Thymus (tissue), 11 donors: ENCODE data around the gene DLD. TPM values are rescaled to one million over a fixed set of nuclear protein-coding genes. Genes with fewer than 3 reads are reported as not detected.
A peak's percentile ranks its signal among the peaks of the same experiment; 100 is the strongest.

Experiments
- DNase-seq, 9 donors: peaks; one replicate each; pipeline ENCODE4 v3.0.0-alpha.2; 2013; ENCODE audit warnings: low spot score in 9 of 9, low read depth in 6 of 9, missing footprints in 1 of 9
- H3K27ac ChIP-seq, 2 donors: one replicate each; pipeline ENCODE4 v1.5.1; 2013; ENCODE audit warnings: control low read depth in 1 of 2, low read depth in 1 of 2, low read length in 1 of 2, mild to moderate bottlenecking in 1 of 2, moderate library complexity in 1 of 2
- H3K27me3 ChIP-seq, 2 donors: one replicate each; pipeline ENCODE4 v1.5.1; 2013; ENCODE audit warnings: low read length in 1 of 2; ENCODE audit not compliant: control insufficient read depth in 2 of 2, insufficient read depth in 1 of 2
- H3K36me3 ChIP-seq, 2 donors: one replicate each; pipeline ENCODE4 v1.5.1; 2013; ENCODE audit warnings: low read length in 1 of 2, mild to moderate bottlenecking in 1 of 2, moderate library complexity in 1 of 2; ENCODE audit not compliant: control insufficient read depth in 2 of 2, insufficient read depth in 2 of 2
- H3K4me1 ChIP-seq, 2 donors: one replicate each; pipeline ENCODE4 v1.5.1; 2013; ENCODE audit warnings: low read length in 2 of 2; ENCODE audit not compliant: control insufficient read depth in 2 of 2, insufficient read depth in 2 of 2
- H3K4me3 ChIP-seq, 2 donors: one replicate each; pipeline ENCODE4 v1.5.1; 2013; ENCODE audit warnings: low read length in 2 of 2, control low read depth in 1 of 2, mild to moderate bottlenecking in 1 of 2
- H3K9me3 ChIP-seq, 2 donors: one replicate each; pipeline ENCODE4 v1.5.1; 2013; ENCODE audit warnings: low read length in 1 of 2, mild to moderate bottlenecking in 1 of 2; ENCODE audit not compliant: control insufficient read depth in 2 of 2, insufficient read depth in 1 of 2
- WGBS: extraction: QIAGEN DNeasy Blood & Tissue Kit; methylation state at CpG from one replicate; pipeline ENCODE4 v1.1.7; 2013; 5-methylcytosine and 5-hydroxymethylcytosine counted together
- polyA plus RNA-seq: library from polyadenylated mRNA; stranded (reverse); fragments of 200-250 nt; gene quantifications from one replicate; pipeline ENCODE4 v1.2.3, GENCODE V29; 2013
- total RNA-seq: library from RNA; stranded (reverse); fragments of 120-200 nt; gene quantifications from one replicate; pipeline ENCODE4 v1.2.4, GENCODE V29; 2013
- donor health status: healthy.

DLD gene
- total and polyA plus RNA-seq, 2 donors = 42.4 to 44.2 TPM

DNA sequence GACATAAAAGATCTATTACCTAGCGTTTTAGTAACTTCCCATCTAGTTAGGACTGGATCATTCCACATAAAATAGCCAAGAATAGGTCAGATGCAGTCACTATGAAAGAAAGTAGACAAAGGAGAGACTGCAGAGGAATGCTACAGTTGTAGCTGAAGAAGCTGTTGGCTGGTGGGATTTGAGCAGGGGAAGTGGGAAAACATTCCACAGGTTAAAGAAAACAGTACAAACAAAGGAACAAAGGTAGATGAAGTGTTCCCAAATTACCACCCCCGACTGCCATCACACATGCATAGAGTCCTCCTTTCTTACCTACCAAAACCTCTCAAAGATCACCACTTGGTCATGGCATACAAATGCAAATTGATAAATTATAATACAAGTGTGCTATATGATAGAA lies 41.8 kb downstream of the DLD start:
- no peaks in the 10 kb centered on the region for H3K27me3 ChIP-seq
- H3K9me3 ChIP-seq = no peaks in the 10 kb centered on the region
- no peak for DNase-seq
- no peak overlapping the region for H3K4me3 ChIP-seq
- H3K4me1 ChIP-seq = no peaks in the 10 kb centered on the region
- WGBS = 95% methylated on average over 2 of the region's 2 CpGs
- peaks cover 3 to 37% of the 10 kb centered on the region in 2 donors for H3K36me3 ChIP-seq
- H3K27ac ChIP-seq = no peak overlapping the region

DNA sequence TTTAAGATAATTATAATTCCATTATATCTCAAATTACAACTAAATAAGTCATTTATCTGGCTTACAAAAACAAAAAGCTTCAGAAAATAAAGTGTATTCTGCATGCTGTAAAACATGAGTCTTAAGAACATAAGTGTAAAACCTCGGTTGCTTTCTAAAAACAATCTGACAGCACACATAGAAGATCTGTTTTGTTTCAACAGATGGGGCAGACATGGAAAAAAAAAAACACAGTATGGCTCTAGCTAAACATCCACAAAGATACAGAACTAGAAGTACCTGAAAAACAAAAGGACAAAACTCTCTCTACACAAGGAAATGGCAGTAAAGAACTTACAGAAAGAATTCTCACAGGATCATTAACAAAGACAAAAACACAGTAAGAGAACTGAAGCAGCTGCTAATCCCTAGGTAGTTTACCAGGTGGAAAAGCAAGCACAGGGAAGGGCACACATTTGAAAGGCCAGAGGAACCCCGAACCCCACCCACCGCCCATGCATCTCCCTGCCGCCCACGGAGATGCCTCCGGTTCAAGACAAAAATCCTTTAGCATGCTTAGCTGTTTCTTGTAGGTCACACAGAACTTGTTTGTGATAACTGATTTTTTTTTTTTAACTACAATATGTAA lies 42.5 kb downstream of the DLD start:
- H3K36me3 ChIP-seq = peaks cover 3 to 36% of the 10 kb centered on the region in 2 donors
- H3K9me3 ChIP-seq = no peaks in the 10 kb centered on the region
- no peak for DNase-seq
- WGBS = 90% methylated on average over 6 of the region's 6 CpGs
- H3K4me1 ChIP-seq = no peaks in the 10 kb centered on the region
- no peak overlapping the region for H3K27ac ChIP-seq
- no peaks in the 10 kb centered on the region for H3K27me3 ChIP-seq
- H3K4me3 ChIP-seq = no peak overlapping the region

DNA sequence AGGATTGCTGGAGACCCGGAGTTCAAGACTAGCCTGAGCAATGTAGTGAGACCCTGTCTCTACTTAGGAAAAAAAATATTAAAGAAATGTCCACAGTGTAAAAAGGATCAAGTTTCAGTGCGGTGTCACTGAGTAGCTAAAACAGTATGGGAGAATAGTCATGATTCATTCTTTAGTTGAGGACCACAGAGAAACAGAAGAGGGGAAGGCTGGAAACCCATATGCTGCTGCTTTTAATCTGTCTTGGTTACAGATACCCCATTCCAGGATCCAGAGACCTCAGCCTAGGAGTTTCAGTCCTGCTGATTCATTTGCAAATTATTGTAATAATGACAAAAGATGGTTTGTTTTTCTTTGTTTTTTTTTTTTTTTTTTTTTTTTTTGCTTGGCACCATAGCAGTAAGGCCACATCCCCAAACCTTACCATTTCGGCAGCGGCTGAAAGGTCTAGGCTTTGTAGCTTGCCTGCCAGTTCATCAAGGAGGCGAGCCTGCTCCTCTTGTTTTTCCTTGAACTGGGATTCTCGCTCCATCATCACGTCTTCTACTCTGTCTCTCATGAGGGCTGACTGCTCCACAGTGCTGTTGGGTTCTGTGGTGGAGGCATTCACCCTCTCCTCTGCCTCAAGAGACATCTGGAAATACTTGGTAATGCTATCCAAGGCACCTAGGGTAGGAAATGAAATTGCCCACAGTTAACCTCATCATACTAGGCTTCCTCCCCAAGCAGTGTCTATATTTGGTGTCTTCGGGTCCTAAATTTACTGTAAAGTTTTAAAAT lies 44.2 kb downstream of the DLD start:
- Histone ChIP-seq H3K27ac (no peak overlapping the region), H3K4me3 (no peak overlapping the region), H3K27me3 (no peaks in the 10 kb centered on the region), H3K9me3 (no peaks in the 10 kb centered on the region), H3K4me1 (peaks cover 0 to 4% of the 10 kb centered on the region in 2 donors), H3K36me3 (peaks cover 9 to 21% of the 10 kb centered on the region in 2 donors)
- no peak for DNase-seq
- 98% methylated on average over 8 of the region's 8 CpGs for WGBS

DNA sequence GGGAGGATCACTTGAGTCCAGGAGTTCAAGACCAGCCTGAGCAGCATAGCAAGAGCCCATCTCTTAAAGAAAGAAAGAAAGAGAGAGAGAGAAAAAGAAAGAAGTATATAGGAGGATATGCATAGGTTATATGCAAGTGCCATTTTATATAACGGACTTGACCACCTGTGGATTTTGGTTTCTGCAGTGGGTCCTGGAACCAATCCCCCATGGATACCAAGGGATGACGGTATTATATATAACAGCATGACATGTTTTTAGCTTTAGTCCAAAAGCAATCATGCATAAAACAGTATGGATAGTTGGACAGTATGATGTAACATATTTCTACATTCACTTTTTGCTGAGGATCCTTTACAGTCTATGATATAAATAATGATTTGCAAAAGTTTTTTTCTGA lies 45.3 kb downstream of the DLD start:
- peaks cover 0 to 4% of the 10 kb centered on the region in 2 donors for H3K4me1 ChIP-seq
- no peak for DNase-seq
- H3K9me3 ChIP-seq = no peaks in the 10 kb centered on the region
- peaks cover 10 to 15% of the 10 kb centered on the region in 2 donors for H3K36me3 ChIP-seq
- H3K4me3 ChIP-seq = no peak overlapping the region
- H3K27ac ChIP-seq = no peak overlapping the region
- WGBS = 98% methylated on average over 2 of the region's 2 CpGs
- H3K27me3 ChIP-seq = no peaks in the 10 kb centered on the region

DNA sequence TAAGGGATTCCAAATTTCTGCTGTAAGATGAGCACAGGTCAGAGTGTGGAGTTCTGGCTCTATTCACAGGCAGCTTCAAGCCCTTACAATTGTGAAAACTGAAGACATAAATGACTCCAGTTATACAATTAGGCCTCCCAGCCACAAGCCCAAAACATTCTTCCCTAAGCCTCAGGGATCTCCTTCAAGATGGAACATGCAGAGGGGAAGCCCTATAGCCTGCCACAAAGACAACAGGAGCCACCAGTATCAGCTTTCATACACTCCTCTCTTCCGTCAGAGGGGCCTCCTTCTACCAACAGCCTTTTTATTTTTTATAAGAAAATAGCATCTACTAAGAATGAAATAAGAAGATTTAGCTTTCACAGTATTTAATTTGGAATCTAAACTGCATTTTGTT lies 46.5 kb downstream of the DLD start:
- WGBS = 100% methylated on average over 1 of the region's 1 CpG
- Histone ChIP-seq H3K36me3 (peaks cover 7% of the 10 kb centered on the region in 2 donors), H3K4me3 (no peak overlapping the region), H3K27me3 (no peaks in the 10 kb centered on the region), H3K27ac (peak overlapping the region in 1 of 2 donors; percentile 61), H3K9me3 (no peaks in the 10 kb centered on the region), H3K4me1 (peaks cover 0 to 4% of the 10 kb centered on the region in 2 donors)
- peak in 1 of 9 donors; percentile 20 for DNase-seq

DNA sequence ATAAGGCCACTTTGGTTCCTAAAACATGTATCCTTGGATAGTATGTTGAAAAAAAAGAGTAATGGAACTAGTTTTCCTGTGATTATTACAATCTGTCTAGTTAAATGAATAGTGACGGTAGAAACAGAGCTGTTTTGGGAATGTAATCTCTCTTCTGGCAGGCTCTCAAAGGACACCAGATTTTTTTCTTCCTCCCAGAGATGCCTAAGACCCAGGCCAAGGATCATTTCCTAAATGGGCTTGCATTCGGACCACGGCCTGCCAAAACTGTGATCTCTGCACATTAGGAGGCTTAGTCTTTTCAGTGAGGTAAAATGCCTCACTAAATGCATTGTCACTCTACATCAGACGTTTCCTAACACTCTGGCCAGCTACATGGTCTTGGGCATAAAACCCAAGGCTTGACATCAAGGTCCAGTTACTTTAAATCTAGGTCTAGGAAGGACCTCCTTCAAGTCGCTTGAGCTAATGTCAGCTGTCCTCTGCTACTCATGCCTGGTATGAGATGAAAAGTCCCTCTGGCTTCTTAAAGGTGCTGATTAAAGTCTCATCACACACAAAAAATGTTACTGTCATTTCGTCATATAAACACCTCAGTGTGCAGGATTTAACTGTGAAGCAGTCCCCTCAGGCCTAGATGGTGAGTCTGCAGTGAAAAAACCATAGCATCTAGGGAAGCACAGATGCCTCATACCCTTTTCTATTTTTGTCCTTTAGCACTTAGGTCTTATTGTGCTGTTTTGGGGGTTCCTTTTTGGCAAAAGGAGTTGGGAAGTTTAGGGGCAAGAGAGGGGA lies 47.7 kb downstream of the DLD start:
- peak overlapping the region in 1 of 2 donors; percentile 59 for H3K27ac ChIP-seq
- WGBS = 91% methylated on average over 6 of the region's 6 CpGs

DNA sequence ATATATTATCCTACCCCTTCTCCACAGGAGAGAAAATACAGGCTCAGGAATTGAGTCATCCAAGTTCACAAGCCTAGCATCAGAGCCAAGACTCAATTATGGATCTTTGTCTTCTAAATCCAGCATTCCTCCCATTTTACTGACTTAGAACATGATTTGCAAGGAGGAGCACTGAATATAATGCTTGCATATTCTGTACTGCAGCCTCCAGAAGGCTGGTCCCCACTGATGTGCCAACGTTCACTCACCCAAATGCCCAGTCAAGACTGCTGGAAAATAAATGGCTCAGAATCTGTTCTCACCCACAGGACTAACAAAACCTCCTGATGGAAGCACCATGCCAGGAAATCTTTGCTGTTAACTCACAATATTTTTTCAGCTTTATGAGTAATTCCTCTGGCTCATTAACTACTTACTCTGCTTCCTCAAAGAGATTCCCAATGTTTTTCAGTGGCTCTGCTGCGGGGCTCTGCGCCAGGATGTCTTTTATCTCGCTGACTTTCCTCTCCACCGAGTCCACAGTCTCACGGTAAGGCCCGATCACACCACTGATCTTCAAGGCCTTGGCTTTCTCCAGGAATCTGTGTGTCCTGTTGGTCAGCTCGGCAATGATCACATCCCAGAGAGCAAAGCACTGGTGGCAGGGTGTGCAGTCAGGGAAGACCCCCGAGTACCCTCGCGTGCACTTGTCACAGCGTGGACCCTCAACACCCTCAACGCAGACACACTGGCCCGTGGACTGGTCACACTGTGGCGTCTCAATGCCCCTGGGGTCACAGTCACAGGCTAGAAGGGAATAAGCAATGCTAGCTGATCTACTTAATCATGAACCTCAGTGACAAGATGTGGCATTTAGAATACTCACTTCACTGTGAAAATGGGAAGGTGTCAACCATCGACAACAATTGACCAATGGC lies 48.8 kb downstream of the DLD start:
- Histone ChIP-seq H3K36me3 (peaks cover 5 to 7% of the 10 kb centered on the region in 2 donors), H3K9me3 (no peaks in the 10 kb centered on the region), H3K27me3 (no peaks in the 10 kb centered on the region), H3K4me3 (no peak overlapping the region), H3K4me1 (peaks cover 0 to 4% of the 10 kb centered on the region in 2 donors), H3K27ac (peak overlapping the region; percentile 50 to 52)
- DNase-seq = no peak
- WGBS = 95% methylated on average over 16 of the region's 16 CpGs

More for the DNA sequence above, 47.7 kb downstream of the DLD start:
- Histone ChIP-seq H3K9me3 (no peaks in the 10 kb centered on the region), H3K36me3 (peaks cover 6 to 7% of the 10 kb centered on the region in 2 donors), H3K4me3 (no peak overlapping the region), H3K4me1 (peaks cover 0 to 4% of the 10 kb centered on the region in 2 donors), H3K27me3 (no peaks in the 10 kb centered on the region)
- no peak for DNase-seq

DNA sequence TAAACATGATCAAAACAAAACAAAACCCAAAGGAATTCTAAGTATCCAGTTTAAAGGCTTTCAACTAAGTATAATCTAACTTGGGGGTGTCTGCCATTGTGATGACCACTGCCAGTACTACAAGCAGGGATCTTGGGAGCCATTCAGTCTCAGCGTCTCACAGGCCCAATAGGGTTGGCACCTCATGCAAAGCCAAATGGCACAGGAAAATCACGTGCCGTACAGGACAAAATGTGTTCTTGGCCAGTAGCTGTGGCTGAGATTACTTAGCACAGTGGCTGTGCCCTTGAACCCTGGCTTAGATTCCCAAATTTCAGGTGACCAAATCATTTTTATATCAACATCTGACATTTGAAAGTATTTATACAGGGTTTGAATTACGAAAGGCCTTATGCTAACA lies 50.0 kb downstream of the DLD start:
- Histone ChIP-seq H3K27ac (peak overlapping the region in 1 of 2 donors; percentile 1), H3K9me3 (no peaks in the 10 kb centered on the region), H3K4me3 (no peak overlapping the region), H3K4me1 (peaks cover 0 to 4% of the 10 kb centered on the region in 2 donors), H3K27me3 (no peaks in the 10 kb centered on the region), H3K36me3 (peaks cover 0 to 7% of the 10 kb centered on the region in 2 donors)
- DNase-seq = no peak
- 98% methylated on average over 4 of the region's 4 CpGs for WGBS
